Measurements from ENCODE around the gene OASL. TPM values are rescaled to one million over a fixed set of nuclear protein-coding genes. Genes with fewer than 3 reads are reported as not detected.

OASL gene
- polyA plus RNA-seq, 3 donors = 9.9 to 14.9 (median 13.4) TPM

DNA sequence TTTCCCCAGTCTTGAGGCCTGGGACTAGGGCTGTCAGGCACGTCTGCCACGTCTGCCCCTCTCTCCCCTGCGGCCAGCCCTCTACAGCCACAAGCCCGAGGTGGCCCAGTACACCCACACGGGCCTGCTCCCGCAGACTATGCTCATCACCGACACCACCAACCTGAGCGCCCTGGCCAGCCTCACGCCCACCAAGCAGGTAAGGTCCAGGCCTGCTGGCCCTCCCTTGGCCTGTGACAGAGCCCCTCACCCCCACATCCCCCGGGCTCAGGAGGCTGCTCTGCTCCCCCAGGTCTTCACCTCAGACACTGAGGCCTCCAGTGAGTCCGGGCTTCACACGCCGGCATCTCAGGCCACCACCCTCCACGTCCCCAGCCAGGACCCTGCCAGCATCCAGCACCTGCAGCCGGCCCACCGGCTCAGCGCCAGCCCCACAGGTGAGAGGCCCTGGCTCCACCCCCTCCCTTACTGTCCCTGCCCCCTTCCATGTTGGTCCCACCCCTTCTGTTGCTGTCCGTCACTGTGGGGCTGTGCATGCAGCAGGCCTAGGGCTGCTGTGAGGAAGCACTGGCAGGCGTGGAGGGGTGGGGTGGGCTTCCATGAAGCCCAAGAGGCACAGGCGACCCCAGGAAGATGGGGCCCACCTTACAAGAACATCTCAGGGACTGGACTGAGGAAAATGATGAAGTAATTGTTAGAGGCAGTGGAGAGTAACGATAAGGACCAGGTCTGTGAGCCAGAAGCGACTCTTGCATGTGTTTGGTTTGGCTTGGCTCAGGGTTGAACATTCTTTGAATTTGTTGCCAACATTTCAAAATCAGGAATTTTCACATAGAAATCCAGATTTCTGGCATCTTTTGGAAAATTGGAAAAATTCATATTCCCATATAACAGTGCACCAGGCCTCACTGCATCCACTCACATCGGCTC is 39.6 kb downstream of the OASL start:
- 69% methylated on average over 18 of the region's 23 CpGs for WGBS (ENCODE audit: insufficient coverage)
- peaks cover 0 to 6% (median 1%) of the 10 kb centered on the region in 7 donors for H3K9me3 Mint-ChIP-seq

DNA sequence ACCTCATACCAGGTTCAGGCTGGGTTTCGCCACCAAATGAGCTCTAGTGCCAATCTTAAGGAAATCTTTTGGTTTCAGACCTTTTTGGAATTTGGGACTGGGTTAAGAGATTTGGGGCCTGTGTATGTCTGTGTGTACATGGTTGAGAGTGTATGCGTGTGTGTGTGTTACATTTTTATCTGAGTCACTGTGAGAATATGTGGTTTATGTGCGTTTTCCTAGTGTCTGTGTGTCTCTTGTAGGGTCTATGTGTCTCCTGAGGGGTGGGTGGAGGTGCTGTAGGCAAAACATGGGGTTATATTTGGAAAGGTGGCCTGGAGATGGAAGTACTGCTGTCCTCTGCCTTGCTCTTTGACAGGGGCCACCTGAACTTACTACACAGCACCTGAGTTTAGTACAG is 40.6 kb downstream of the OASL start:
- intact Hi-C loops (cut with micrococcal nuclease) = no loop called here
- Mint-ChIP-seq H3K9me3 (peaks cover 0 to 6% (median 1%) of the 10 kb centered on the region in 7 donors), H3K36me3 (peaks cover 10 to 22% of the 10 kb centered on the region in 2 donors), H3K27me3 (ENCODE audit: low read depth in 3 of 3) (peaks cover 0 to 7% (median 6%) of the 10 kb centered on the region in 3 donors), H3K27ac (no peak overlapping the region), H3K4me3 (no peak overlapping the region), H3K4me1 (peaks cover 1% of the 10 kb centered on the region)
- H3K27ac ChIP-seq (ENCODE audit: low read depth in 1 of 2, low read length in 2 of 2) = no peak overlapping the region
- H3K36me3 ChIP-seq (replicated peaks in 1 of 2; ENCODE audit: control insufficient read depth in 1 of 2, insufficient read depth in 2 of 2, low read length in 2 of 2) = peaks cover 11 to 24% of the 10 kb centered on the region in 2 donors
- H2AFZ ChIP-seq (ENCODE audit: insufficient read depth, low read depth, low read length, poor library complexity, severe bottlenecking) = no peak overlapping the region
- H3K4me3 ChIP-seq (replicated peaks in 1 of 3; ENCODE audit: low read depth in 2 of 3, low read length in 3 of 3) = no peak overlapping the region
- TF ChIP-seq, protein P1, sequence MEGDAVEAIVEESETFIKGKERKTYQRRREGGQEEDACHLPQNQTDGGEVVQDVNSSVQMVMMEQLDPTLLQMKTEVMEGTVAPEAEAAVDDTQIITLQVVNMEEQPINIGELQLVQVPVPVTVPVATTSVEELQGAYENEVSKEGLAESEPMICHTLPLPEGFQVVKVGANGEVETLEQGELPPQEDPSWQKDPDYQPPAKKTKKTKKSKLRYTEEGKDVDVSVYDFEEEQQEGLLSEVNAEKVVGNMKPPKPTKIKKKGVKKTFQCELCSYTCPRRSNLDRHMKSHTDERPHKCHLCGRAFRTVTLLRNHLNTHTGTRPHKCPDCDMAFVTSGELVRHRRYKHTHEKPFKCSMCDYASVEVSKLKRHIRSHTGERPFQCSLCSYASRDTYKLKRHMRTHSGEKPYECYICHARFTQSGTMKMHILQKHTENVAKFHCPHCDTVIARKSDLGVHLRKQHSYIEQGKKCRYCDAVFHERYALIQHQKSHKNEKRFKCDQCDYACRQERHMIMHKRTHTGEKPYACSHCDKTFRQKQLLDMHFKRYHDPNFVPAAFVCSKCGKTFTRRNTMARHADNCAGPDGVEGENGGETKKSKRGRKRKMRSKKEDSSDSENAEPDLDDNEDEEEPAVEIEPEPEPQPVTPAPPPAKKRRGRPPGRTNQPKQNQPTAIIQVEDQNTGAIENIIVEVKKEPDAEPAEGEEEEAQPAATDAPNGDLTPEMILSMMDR (IDR thresholded peaks at IDR 0.05) = no peak
- H3K9ac ChIP-seq (ENCODE audit: insufficient read depth, low read length, poor library complexity, severe bottlenecking) = no peak overlapping the region
- H3K4me1 ChIP-seq (ENCODE audit: control insufficient read depth in 1 of 2, insufficient read depth in 2 of 2, low read length in 2 of 2) = no peaks in the 10 kb centered on the region
- H3K79me2 ChIP-seq (ENCODE audit: insufficient read depth, low read length) = no peaks in the 10 kb centered on the region
- WGBS (ENCODE audit: insufficient coverage) = 67% methylated on average over 2 of the region's 3 CpGs
- H3K4me2 ChIP-seq (replicated peaks; ENCODE audit: extremely low read depth, low read length, poor library complexity, severe bottlenecking) = no peak overlapping the region
- no peak for DNase-seq
- H3K9me3 ChIP-seq (replicated peaks in 1 of 2; ENCODE audit: control insufficient read depth in 1 of 2, insufficient read depth in 1 of 2, low read length in 2 of 2) = no peaks in the 10 kb centered on the region
- no peaks in the 10 kb centered on the region for H3K27me3 ChIP-seq (ENCODE audit: control insufficient read depth in 2 of 2, insufficient read depth in 2 of 2, low read length in 2 of 2)
- no peaks in the 10 kb centered on the region for H4K20me1 ChIP-seq (ENCODE audit: insufficient read depth, low read length)

More for the DNA sequence above, 39.6 kb downstream of the OASL start:
- no peak overlapping the region for H3K27ac ChIP-seq (ENCODE audit: low read depth in 1 of 2, low read length in 2 of 2)
- Mint-ChIP-seq H3K36me3 (peaks cover 20 to 32% of the 10 kb centered on the region in 2 donors), H3K27ac (no peak overlapping the region), H3K4me3 (no peak overlapping the region), H3K4me1 (peaks cover 1% of the 10 kb centered on the region), H3K27me3 (ENCODE audit: low read depth in 3 of 3) (peaks cover 2 to 7% (median 4%) of the 10 kb centered on the region in 3 donors)
- no peaks in the 10 kb centered on the region for H3K27me3 ChIP-seq (ENCODE audit: control insufficient read depth in 2 of 2, insufficient read depth in 2 of 2, low read length in 2 of 2)
- H2AFZ ChIP-seq (ENCODE audit: insufficient read depth, low read depth, low read length, poor library complexity, severe bottlenecking) = no peak overlapping the region
- H3K36me3 ChIP-seq (replicated peaks in 1 of 2; ENCODE audit: control insufficient read depth in 1 of 2, insufficient read depth in 2 of 2, low read length in 2 of 2) = peaks cover 21 to 34% of the 10 kb centered on the region in 2 donors
- H3K9me3 ChIP-seq (replicated peaks in 1 of 2; ENCODE audit: control insufficient read depth in 1 of 2, insufficient read depth in 1 of 2, low read length in 2 of 2) = no peaks in the 10 kb centered on the region
- H3K9ac ChIP-seq (ENCODE audit: insufficient read depth, low read length, poor library complexity, severe bottlenecking) = no peak overlapping the region
- DNase-seq = no peak
- H3K4me3 ChIP-seq (replicated peaks in 1 of 3; ENCODE audit: low read depth in 2 of 3, low read length in 3 of 3) = no peak overlapping the region
- H3K4me2 ChIP-seq (replicated peaks; ENCODE audit: extremely low read depth, low read length, poor library complexity, severe bottlenecking) = no peak overlapping the region
- TF ChIP-seq, protein P1 (IDR thresholded peaks at IDR 0.05) = no peak
- intact Hi-C loops (cut with micrococcal nuclease) = loop anchor here in 1 of 2 donors (10.0 kb wide), 1 partner anchor 235 kb away; no protein-coding TSS in a partner anchor
- no peaks in the 10 kb centered on the region for H3K79me2 ChIP-seq (ENCODE audit: insufficient read depth, low read length)
- no peaks in the 10 kb centered on the region for H4K20me1 ChIP-seq (ENCODE audit: insufficient read depth, low read length)
- H3K4me1 ChIP-seq (ENCODE audit: control insufficient read depth in 1 of 2, insufficient read depth in 2 of 2, low read length in 2 of 2) = no peaks in the 10 kb centered on the region

Data from CD14-positive monocyte (primary cell).